ENCODE measurements around the gene PSAPL1. TPM values are rescaled to one million over a fixed set of nuclear protein-coding genes. Genes with fewer than 3 reads are reported as not detected.
"Not testable (repeated sequence)": the region's sequence is repeated elsewhere in the genome, so short reads cannot be mapped to it uniquely, and the experiment has no call there.

Gene PSAPL1
- total RNA-seq, 1 experiment from 2014 or later, result not detected

- no peak for DNase-seq (ENCODE audit: low read depth)
Observed at GRCh38 chr4:7459471-7459870, 24.7 kb upstream of the PSAPL1 start.

GRCh38 chr4:7458477-7458876, 23.7 kb upstream of the PSAPL1 start:
- DNase-seq (ENCODE audit: low read depth), result no peak

- DNase-seq (ENCODE audit: low read depth), result no peak
Observed at GRCh38 chr4:7458066-7458425, 23.3 kb upstream of the PSAPL1 start.

- DNase-seq (ENCODE audit: low read depth), result no peak
Observed at GRCh38 chr4:7457201-7458065, 22.7 kb upstream of the PSAPL1 start.

- DNase-seq (ENCODE audit: low read depth), result not testable (repeated sequence)
Observed at GRCh38 chr4:7452802-7453201, 18.1 kb upstream of the PSAPL1 start.

- no peak for DNase-seq (ENCODE audit: low read depth)
Observed at GRCh38 chr4:7451800-7452199, 17.1 kb upstream of the PSAPL1 start.

GRCh38 chr4:7451434-7451789, 16.7 kb upstream of the PSAPL1 start:
- no peak for DNase-seq (ENCODE audit: low read depth)

GRCh38 chr4:7450775-7451433, 16.2 kb upstream of the PSAPL1 start:
- DNase-seq (ENCODE audit: low read depth), result no peak

GRCh38 chr4:7448036-7448435, 13.3 kb upstream of the PSAPL1 start:
- no peak for DNase-seq (ENCODE audit: low read depth)

- DNase-seq (ENCODE audit: low read depth), result no peak
Observed at GRCh38 chr4:7447236-7447635, 12.5 kb upstream of the PSAPL1 start.

GRCh38 chr4:7444731-7445130, 10.0 kb upstream of the PSAPL1 start:
- no peak for DNase-seq (ENCODE audit: low read depth)

GRCh38 chr4:7444314-7444713, 9.6 kb upstream of the PSAPL1 start:
- no peak for DNase-seq (ENCODE audit: low read depth)

GRCh38 chr4:7442574-7443162, 7.9 kb upstream of the PSAPL1 start:
- DNase-seq (ENCODE audit: low read depth), result no peak

- DNase-seq (ENCODE audit: low read depth), result no peak
Observed at GRCh38 chr4:7441201-7441600, 6.5 kb upstream of the PSAPL1 start.

GRCh38 chr4:7439699-7440098, 5.0 kb upstream of the PSAPL1 start:
- no peak for DNase-seq (ENCODE audit: low read depth)

- DNase-seq (ENCODE audit: low read depth), result no peak
Observed at GRCh38 chr4:7436256-7436655, 1.5 kb upstream of the PSAPL1 start.

- no peak for DNase-seq (ENCODE audit: low read depth)
Observed at GRCh38 chr4:7435471-7436061, 836 bp upstream of the PSAPL1 start.

GRCh38 chr4:7434141-7434765, 477 bp downstream of the PSAPL1 start:
- DNase-seq (ENCODE audit: low read depth), result no peak

GRCh38 chr4:7433376-7434140, 1.2 kb downstream of the PSAPL1 start:
- no peak for DNase-seq (ENCODE audit: low read depth)

GRCh38 chr4:7432531-7433375, 2.0 kb downstream of the PSAPL1 start:
- no peak for DNase-seq (ENCODE audit: low read depth)

Data from M059J (cell line).